ENCODE results near the gene ZNF771. TPM values are rescaled to one million over a fixed set of nuclear protein-coding genes. Genes with fewer than 3 reads are reported as not detected.
A peak's percentile ranks its signal among the peaks of the same experiment; 100 is the strongest.

Gene ZNF771
- total RNA-seq, 1 donor = 9.5 TPM

- H3K4me3 ChIP-seq (ENCODE audit: low read depth, low read length) = peak overlapping the region; percentile 79
- DNase-seq (ENCODE audit: low read depth) = no peak
- TF ChIP-seq CTCF (IDR thresholded peaks at IDR 0.05; ENCODE audit: insufficient read depth, low read depth, low read length) = no peak
These were observed 37.4 kb upstream of the ZNF771 start for GRCh38 chr16:30369938-30370455.

- peak; percentile 37 for TF ChIP-seq CTCF (IDR thresholded peaks at IDR 0.05; ENCODE audit: insufficient read depth, low read depth, low read length)
- H3K4me3 ChIP-seq (ENCODE audit: low read depth, low read length) = peak within 1 kb of the TSS; percentile 79
- peak; percentile 100 for DNase-seq (ENCODE audit: low read depth)
These were observed 36.8 kb upstream of the ZNF771 start, which contains the start of gene TBC1D10B for GRCh38 chr16:30370456-30371247. Gene TBC1D10B (minus strand): TSS chr16:30370494. CDS start chr16:30370183, 311 bp downstream.

GRCh38 chr16:30371248-30371816 lies 36.1 kb upstream of the ZNF771 start:
- no peak for DNase-seq (ENCODE audit: low read depth)
- peak overlapping the region; percentile 62 for H3K4me3 ChIP-seq (ENCODE audit: low read depth, low read length)
- TF ChIP-seq CTCF (IDR thresholded peaks at IDR 0.05; ENCODE audit: insufficient read depth, low read depth, low read length) = no peak

GRCh38 chr16:30372038-30372712 lies 35.2 kb upstream of the ZNF771 start:
- no peak for DNase-seq (ENCODE audit: low read depth)
- no peak overlapping the region for H3K4me3 ChIP-seq (ENCODE audit: low read depth, low read length)
- no peak for TF ChIP-seq CTCF (IDR thresholded peaks at IDR 0.05; ENCODE audit: insufficient read depth, low read depth, low read length)

- DNase-seq (ENCODE audit: low read depth) = no peak
- H3K4me3 ChIP-seq (ENCODE audit: low read depth, low read length) = no peak overlapping the region
- no peak for TF ChIP-seq CTCF (IDR thresholded peaks at IDR 0.05; ENCODE audit: insufficient read depth, low read depth, low read length)
These were observed 34.7 kb upstream of the ZNF771 start for GRCh38 chr16:30372725-30373124.

GRCh38 chr16:30374538-30374937 lies 32.9 kb upstream of the ZNF771 start, which contains the start of gene MYL11:
Gene MYL11 (plus strand): TSS chr16:30374802. CDS start chr16:30374858, 56 bp downstream.
- DNase-seq (ENCODE audit: low read depth) = no peak
- no peak for TF ChIP-seq CTCF (IDR thresholded peaks at IDR 0.05; ENCODE audit: insufficient read depth, low read depth, low read length)
- no peak within 1 kb of the TSS for H3K4me3 ChIP-seq (ENCODE audit: low read depth, low read length)
